ENCODE results near the gene UBE2F. TPM values are rescaled to one million over a fixed set of nuclear protein-coding genes. Genes with fewer than 3 reads are reported as not detected.

UBE2F gene
- total and polyA plus RNA-seq, 2 of the 4 experiments (the other 2 are of a cell fraction): 44.6 to 59.8 TPM

GRCh38 chr2:237940828-237941227 is 26.0 kb upstream of the UBE2F start:
- in situ Hi-C loops (cut with MboI; ENCODE audit: low sequenced_read_pairs): no loop called here
- Histone ChIP-seq H2AK5ac (ENCODE audit: low read depth, low read length) (peak overlapping the region; percentile 43; the same call in 1 of the 2 replicates), H3K9ac (ENCODE audit: low read depth, low read length) (no peak overlapping the region), H4K5ac (ENCODE audit: low read depth, low read length) (no peak overlapping the region), H3K4me3 (ENCODE audit: insufficient read depth, low read depth, low read length) (no peak overlapping the region), H3K9me3 (ENCODE audit: control insufficient read depth, insufficient read depth, low read length) (peaks cover 13% of the 10 kb centered on the region), H4K8ac (ENCODE audit: low read depth in 2 of 2, low read length in 2 of 2) (peak overlapping the region in 1 of 2 experiments; percentile 75; a peak in 3 of 4 replicates), H2BK120ac (ENCODE audit: low read depth, low read length) (peak overlapping the region; percentile 78; the same call in 1 of the 2 replicates), H3K9me1 (ENCODE audit: insufficient read depth, low read length) (peaks cover 7% of the 10 kb centered on the region), H3K23ac (ENCODE audit: low read depth, low read length) (no peak overlapping the region), H3K56ac (ENCODE audit: extremely low read depth, insufficient read depth, low read length) (no peak overlapping the region), H3K4me2 (ENCODE audit: low read depth, low read length) (no peak overlapping the region), H3K36me3 (ENCODE audit: control insufficient read depth, insufficient read depth, low read length) (no peaks in the 10 kb centered on the region), H3K14ac (replicated peaks; ENCODE audit: low read depth, low read length) (no peak overlapping the region), H2AFZ (replicated peaks; ENCODE audit: low read length, poor library complexity) (no peak overlapping the region), H3K4me1 (ENCODE audit: control insufficient read depth, insufficient read depth, low read length) (peaks cover 7% of the 10 kb centered on the region), H3K4ac (ENCODE audit: low read depth, low read length) (peak overlapping the region; percentile 67), H3K27ac (ENCODE audit: insufficient read depth, low read length) (no peak overlapping the region), H2BK5ac (ENCODE audit: low read depth, low read length, poor library complexity, severe bottlenecking) (no peak overlapping the region), H2BK20ac (ENCODE audit: low read depth, low read length) (peak overlapping the region; percentile 85), H4K91ac (ENCODE audit: insufficient read depth, low read depth, low read length) (no peak overlapping the region), H2AK9ac (replicated peaks; ENCODE audit: low read depth, low read length, poor library complexity) (no peak overlapping the region), H3K79me1 (ENCODE audit: low read depth in 1 of 2, low read length in 2 of 2) (no peaks in the 10 kb centered on the region), H2BK15ac (ENCODE audit: low read depth, low read length) (0 out of 3 replicates have a peak overlapping the region, but pooled peaks have one; percentile 90), H3K18ac (ENCODE audit: low read depth, low read length) (peak overlapping the region; percentile 82), H3K27me3 (ENCODE audit: control insufficient read depth, insufficient read depth, low read length) (no peaks in the 10 kb centered on the region), H4K20me1 (ENCODE audit: insufficient read depth, low read length) (no peaks in the 10 kb centered on the region; the same call in 1 of the 2 replicates)
- DNase-seq: no peak
- TF ChIP-seq ELK1 (IDR thresholded peaks at IDR 0.05; ENCODE audit: borderline replicate concordance, low read depth, low read length) (no peak), CEBPB (IDR thresholded peaks at IDR 0.05; ENCODE audit: low read depth, low read length) (no peak), POLR2A (IDR thresholded peaks at IDR 0.05; ENCODE audit: low read depth, low read length) (no peak), BHLHE40 (IDR thresholded peaks at IDR 0.05; ENCODE audit: low read depth, low read length) (no peak), CHD1 (IDR thresholded peaks at IDR 0.05; ENCODE audit: low read depth, low read length) (no peak), MAZ (IDR thresholded peaks at IDR 0.05; ENCODE audit: borderline replicate concordance, low read depth, low read length) (no peak)
- BruUV-seq (replicated peaks): no TSS peak
- CTCF ChIA-PET: no interaction called here
- dilution Hi-C loops (cut with HindIII; ENCODE audit: low sequenced_read_pairs, unreplicated experiment): no loop called here
- POLR2A ChIA-PET (ENCODE audit: unreplicated experiment): no interaction called here
- intact Hi-C loops (cut with micrococcal nuclease): no loop called here
- no peak for ATAC-seq (ENCODE audit: low read depth)
